ENCODE measurements around the gene HTR1E. TPM values are rescaled to one million over a fixed set of nuclear protein-coding genes. Genes with fewer than 3 reads are reported as not detected.

The HTR1E gene
- total RNA-seq, 4 donors from 2014 or later: not detected

- H3K4me3 ChIP-seq: no peak overlapping the region
- DNase-seq: no peak
- no peaks in the 10 kb centered on the region for H3K36me3 ChIP-seq
- no peak for TF ChIP-seq CTCF (IDR thresholded peaks at IDR 0.05)
- TF ChIP-seq POLR2AphosphoS5 (IDR thresholded peaks at IDR 0.05): no peak
- no peak for TF ChIP-seq POLR2A (IDR thresholded peaks at IDR 0.05)
- TF ChIP-seq EP300 (IDR thresholded peaks at IDR 0.05; ENCODE audit: low read depth): no peak
- no peaks in the 10 kb centered on the region for H3K9me3 ChIP-seq
- intact Hi-C loops (cut with DNase I; ENCODE audit: low total_unique reads) (no loop called here), in situ Hi-C loops (cut with MboI; ENCODE audit: low pct_ligation_motif_present in 1 of 4, low pct_unique_long_range_greater_than_20kb in 1 of 4, low sequenced_read_pairs in 3 of 4) (no loop called here)
- no peaks in the 10 kb centered on the region for H3K4me1 ChIP-seq
- 94 to 100% methylated on average over 2 to 18 of the region's 18 CpGs for WGBS, 2 donors (ENCODE audit: low coverage in 1 of 2)
- H3K27me3 ChIP-seq: no peaks in the 10 kb centered on the region
- H3K27ac ChIP-seq: no peak overlapping the region
These were observed 122.6 kb downstream of the HTR1E start for GRCh38 chr6:87059943-87060342.

DNA sequence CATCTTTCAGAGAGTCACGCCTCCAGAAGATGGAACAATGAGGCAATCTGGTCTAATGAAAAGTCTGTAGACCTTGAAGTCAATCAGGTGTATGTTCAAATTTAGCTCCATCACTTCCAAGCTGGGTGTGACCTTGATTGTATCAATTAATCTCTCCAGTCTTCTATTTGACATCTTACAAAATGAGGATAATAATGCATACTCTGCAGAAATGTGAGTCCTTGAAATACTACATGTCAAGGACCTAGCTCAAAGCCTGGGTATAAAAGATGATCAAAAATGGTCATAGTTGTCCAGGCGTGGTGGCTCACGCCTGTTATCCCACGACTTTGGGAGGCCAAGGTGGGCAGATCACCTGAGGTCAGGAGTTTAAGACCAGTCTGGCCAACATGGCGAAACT, 127.8 kb downstream of the HTR1E start:
- TF ChIP-seq POLR2A (IDR thresholded peaks at IDR 0.05) (no peak), POLR2AphosphoS5 (IDR thresholded peaks at IDR 0.05) (no peak), CTCF (IDR thresholded peaks at IDR 0.05) (no peak), EP300 (IDR thresholded peaks at IDR 0.05; ENCODE audit: low read depth) (no peak)

More for the DNA sequence above, 127.8 kb downstream of the HTR1E start:
- intact Hi-C loops (cut with DNase I; ENCODE audit: low total_unique reads): no loop called here
- in situ Hi-C loops (cut with MboI; ENCODE audit: low pct_ligation_motif_present in 1 of 4, low pct_unique_long_range_greater_than_20kb in 1 of 4, low sequenced_read_pairs in 3 of 4): no loop called here
- Histone ChIP-seq H3K4me1 (peaks cover 0 to 5% (median 1%) of the 10 kb centered on the region in 4 donors), H3K27me3 (no peaks in the 10 kb centered on the region), H3K36me3 (no peaks in the 10 kb centered on the region), H3K27ac (no peak overlapping the region), H3K4me3 (no peak overlapping the region), H3K9me3 (no peaks in the 10 kb centered on the region)
- WGBS, 2 donors (ENCODE audit: low coverage in 1 of 2): 77 to 87% methylated on average over 5 of the region's 5 CpGs
- no peak for DNase-seq

Small RNA genes lying within 50 kb of the gene (small RNA-seq; reads per million reads assigned to genes)
- gene AL157777.2: 0 reads per million in 4 donors
- gene MTHFD2P2: 0 reads per million in 4 donors

Other genes with a start within 250 kb of the HTR1E start
- gene CGA, start 157.6 kb downstream of the HTR1E start, total RNA-seq: not detected
- gene ZNF292, start 218.0 kb downstream of the HTR1E start, total RNA-seq: 10 to 100 TPM; 18.5 to 61.8 (median 42.4) TPM